Fibroblast of lung (primary cell): ENCODE results near the gene ARPP21. TPM values are rescaled to one million over a fixed set of nuclear protein-coding genes. Genes with fewer than 3 reads are reported as not detected.

Source experiments
- DNase-seq, 2 donors: peaks; one replicate each; pipeline versions ENCODE4 v3.0.0 to v3.0.0-alpha.2; 2010; ENCODE audit warnings: low read depth in 2 of 2
- H2AFZ ChIP-seq: 2 replicates; pipeline ENCODE4 v1.5.1; 2012; ENCODE audit warnings: low read length, control low read depth, inconsistent platforms
- H3K27ac ChIP-seq: 2 replicates; pipeline ENCODE4 v1.5.1; 2011; ENCODE audit warnings: low read length, control low read depth; ENCODE audit not compliant: insufficient read depth
- H3K27me3 ChIP-seq: 2 replicates; pipeline ENCODE4 v1.5.1; 2011; ENCODE audit warnings: mild to moderate bottlenecking, low read length; ENCODE audit not compliant: control insufficient read depth, insufficient read depth
- H3K36me3 ChIP-seq: 2 replicates; pipeline ENCODE4 v1.5.1; 2011; ENCODE audit warnings: low read length; ENCODE audit not compliant: control insufficient read depth, insufficient read depth
- H3K4me1 ChIP-seq: 2 replicates; pipeline ENCODE4 v1.5.1; 2011; ENCODE audit warnings: low read length; ENCODE audit not compliant: control insufficient read depth, insufficient read depth; ENCODE audit errors: extremely low read depth
- H3K4me2 ChIP-seq: 2 replicates; pipeline ENCODE4 v1.5.1; 2011; ENCODE audit warnings: low read length, control low read depth; ENCODE audit not compliant: insufficient read depth; ENCODE audit errors: extremely low read depth
- H3K4me3 ChIP-seq, 4 experiments: fragments of 200-600 bp in 1 of 4; sonication (generic) in 1 of 4; replicated peaks in 1 of 4; 2 replicates each; pipeline ENCODE4 v1.5.1; 2011 to 2016; ENCODE audit warnings: low read length in 4 of 4, low read depth in 3 of 4, mild to moderate bottlenecking in 3 of 4, control low read depth in 2 of 4, inconsistent platforms in 1 of 4, mixed read lengths in 1 of 4; ENCODE audit not compliant: insufficient read depth in 1 of 4; ENCODE audit errors: control extremely low read depth in 1 of 4
- H3K79me2 ChIP-seq: 2 replicates; pipeline ENCODE4 v1.5.1; 2012; ENCODE audit warnings: mild to moderate bottlenecking, low read length, inconsistent platforms; ENCODE audit not compliant: control insufficient read depth, insufficient read depth
- H3K9ac ChIP-seq: 2 replicates; pipeline ENCODE4 v1.5.1; 2011; ENCODE audit warnings: mild to moderate bottlenecking, low read length, control low read depth; ENCODE audit not compliant: insufficient read depth
- H3K9me3 ChIP-seq: 2 replicates; pipeline ENCODE4 v1.5.1; 2012; ENCODE audit warnings: low read depth, low read length; ENCODE audit not compliant: control insufficient read depth, insufficient read depth
- H4K20me1 ChIP-seq: 2 replicates; pipeline ENCODE4 v1.5.1; 2011; ENCODE audit warnings: low read length; ENCODE audit not compliant: control insufficient read depth, insufficient read depth; ENCODE audit errors: extremely low read depth
- CTCF ChIP-seq, 2 donors: IDR thresholded peaks in 1 of 2; conservative IDR thresholded peaks in 1 of 2; 1 replicate in 1 of 2; 2 replicates in 1 of 2; pipeline ENCODE4 v1.5.1; 2011 to 2012; ENCODE audit warnings: low read length in 2 of 2, control low read depth in 1 of 2, inconsistent platforms in 1 of 2, low read depth in 1 of 2, mild to moderate bottlenecking in 1 of 2
- EZH2 ChIP-seq: IDR thresholded peaks from 2 replicates; pipeline ENCODE4 v1.5.1; 2012; ENCODE audit warnings: low read length, control low read depth, mild to moderate bottlenecking; ENCODE audit errors: missing control alignments
- polyA plus RNA-seq, 2 donors: library from polyadenylated mRNA; depleted of rRNA in 1 of 2; stranded (reverse) in 1 of 2; unstranded in 1 of 2; fragments of >200 nt; gene quantifications; 2 replicates each; pipeline ENCODE4 v1.2.1, GENCODE V29; 2011 to 2012; ENCODE audit warnings: missing spikeins in 1 of 2
- total RNA-seq: library from RNA; depleted of rRNA; stranded (reverse); fragments of >200 nt; gene quantifications from 2 replicates; pipeline ENCODE4 v1.2.1, GENCODE V29; 2014

The ARPP21 gene
- total and polyA plus RNA-seq, 2 donors (not counting 1 experiment from before 2014, with no cell fraction given): not detected

GRCh38 chr3:35777563-35778554, 138.5 kb downstream of the ARPP21 start:
- no peak overlapping the region for H3K4me2 ChIP-seq
- no peak for TF ChIP-seq CTCF (conservative IDR thresholded peaks at IDR 0.05 in 1 of 2, IDR thresholded peaks at IDR 0.05 in 1 of 2; ENCODE audit: low read depth in 1 of 2, low read length in 2 of 2)
- no peak overlapping the region for H3K9ac ChIP-seq
- H3K9me3 ChIP-seq: no peaks in the 10 kb centered on the region
- H3K4me1 ChIP-seq: no peaks in the 10 kb centered on the region
- no peak for DNase-seq
- no peak overlapping the region for H3K4me3 ChIP-seq
- H3K36me3 ChIP-seq: no peaks in the 10 kb centered on the region
- no peak overlapping the region for H2AFZ ChIP-seq
- no peaks in the 10 kb centered on the region for H4K20me1 ChIP-seq
- H3K79me2 ChIP-seq: no peaks in the 10 kb centered on the region
- H3K27me3 ChIP-seq: no peaks in the 10 kb centered on the region
- H3K27ac ChIP-seq: no peak overlapping the region

GRCh38 chr3:35779611-35780010, 140.3 kb downstream of the ARPP21 start:
- no peak overlapping the region for H3K9ac ChIP-seq
- H3K27ac ChIP-seq: no peak overlapping the region
- no peak for DNase-seq
- no peaks in the 10 kb centered on the region for H3K36me3 ChIP-seq
- no peak overlapping the region for H2AFZ ChIP-seq
- no peaks in the 10 kb centered on the region for H3K4me1 ChIP-seq
- H3K9me3 ChIP-seq: no peaks in the 10 kb centered on the region
- no peak for TF ChIP-seq CTCF (conservative IDR thresholded peaks at IDR 0.05 in 1 of 2, IDR thresholded peaks at IDR 0.05 in 1 of 2; ENCODE audit: low read depth in 1 of 2, low read length in 2 of 2)
- no peak for TF ChIP-seq EZH2
- no peak overlapping the region for H3K4me3 ChIP-seq
- H4K20me1 ChIP-seq: no peaks in the 10 kb centered on the region
- H3K4me2 ChIP-seq: no peak overlapping the region
- no peaks in the 10 kb centered on the region for H3K27me3 ChIP-seq
- H3K79me2 ChIP-seq: no peaks in the 10 kb centered on the region

GRCh38 chr3:35780800-35781199, 141.5 kb downstream of the ARPP21 start:
- Histone ChIP-seq H3K27ac (no peak overlapping the region), H3K27me3 (no peaks in the 10 kb centered on the region), H3K9me3 (no peaks in the 10 kb centered on the region), H3K4me2 (no peak overlapping the region), H4K20me1 (no peaks in the 10 kb centered on the region), H3K4me3 (no peak overlapping the region), H3K79me2 (no peaks in the 10 kb centered on the region), H3K36me3 (no peaks in the 10 kb centered on the region), H2AFZ (no peak overlapping the region), H3K4me1 (no peaks in the 10 kb centered on the region), H3K9ac (no peak overlapping the region)
- TF ChIP-seq EZH2 (no peak), CTCF (conservative IDR thresholded peaks at IDR 0.05 in 1 of 2, IDR thresholded peaks at IDR 0.05 in 1 of 2; ENCODE audit: low read depth in 1 of 2, low read length in 2 of 2) (no peak)
- DNase-seq: no peak
